Liver (tissue), 3 donors: ENCODE results near the gene PDE2A.

Source experiments
- CTCF ChIP-seq: fragments of 150-350 bp; IDR thresholded peaks from 2 replicates; pipeline ENCODE4 v1.5.1; 2017; ENCODE audit warnings: improper control_type of control experiment, low read depth, low read length; ENCODE audit not compliant: missing input control
- GABPA ChIP-seq, 2 donors: IDR thresholded peaks in 1 of 2; conservative IDR thresholded peaks in 1 of 2; 2 replicates each; pipeline ENCODE4 v1.6.1; 2016; ENCODE audit warnings: antibody characterized with exemption in 2 of 2, mild to moderate bottlenecking in 1 of 2, moderate library complexity in 1 of 2
- TAF1 ChIP-seq: conservative IDR thresholded peaks from 2 replicates; pipeline ENCODE4 v1.6.1; 2016; ENCODE audit warnings: antibody characterized with exemption, mild to moderate bottlenecking
- TF ChIP-seq, protein P1 (sequence below): IDR thresholded peaks from 2 replicates; pipeline ENCODE4 v1.6.1; 2016; ENCODE audit warnings: antibody characterized with exemption
- donor health status: healthy.
- donor health status: healthy.

DNA sequence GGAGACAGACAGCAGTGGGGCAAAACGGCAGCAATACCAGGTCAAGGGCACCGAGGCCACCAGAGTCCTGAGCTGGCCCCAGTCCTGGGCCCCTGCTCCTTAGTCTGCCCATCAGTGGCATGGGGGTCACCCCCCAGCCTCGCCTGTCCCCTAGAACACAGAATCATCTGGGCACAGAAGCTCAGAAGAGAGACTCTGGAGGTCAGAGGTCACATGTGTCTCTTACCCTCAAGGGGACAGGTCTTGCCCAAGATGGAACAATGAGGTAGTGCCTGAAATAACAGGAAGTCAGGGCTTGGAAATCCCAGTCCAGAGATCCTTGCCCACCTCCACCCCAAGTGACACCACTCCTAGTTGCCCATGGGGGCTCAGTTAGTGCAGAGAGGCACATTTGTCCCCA is 20.6 kb downstream of the PDE2A start:
- no peak for TF ChIP-seq TAF1
- TF ChIP-seq CTCF: no peak
- TF ChIP-seq, protein P1, sequence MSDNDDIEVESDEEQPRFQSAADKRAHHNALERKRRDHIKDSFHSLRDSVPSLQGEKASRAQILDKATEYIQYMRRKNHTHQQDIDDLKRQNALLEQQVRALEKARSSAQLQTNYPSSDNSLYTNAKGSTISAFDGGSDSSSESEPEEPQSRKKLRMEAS: no peak
- TF ChIP-seq GABPA (IDR thresholded peaks at IDR 0.05 in 1 of 2, conservative IDR thresholded peaks at IDR 0.05 in 1 of 2): no peak
